ENCODE data around the gene HES3.
A peak's percentile ranks its signal among the peaks of the same experiment; 100 is the strongest.
"Not testable (repeated sequence)": the region's sequence is repeated elsewhere in the genome, so short reads cannot be mapped to it uniquely, and the experiment has no call there.

HES3 gene

GRCh38 chr1:6243993-6244392 lies at the start of gene HES3:
Gene HES3, plus strand, starts transcription at chr1:6244179. Its CDS starts 187 bp downstream, at chr1:6244366.
- FAIRE-seq = no peak

GRCh38 chr1:6197746-6198427 lies 46.1 kb upstream of the HES3 start:
- no peak for FAIRE-seq

- FAIRE-seq = no peak
These were observed 45.2 kb upstream of the HES3 start for GRCh38 chr1:6198646-6199297.

GRCh38 chr1:6199298-6200187 lies 44.4 kb upstream of the HES3 start, which contains the start of gene RPL22:
Gene RPL22, minus strand, starts transcription at chr1:6199595. Its CDS starts 22 bp downstream, at chr1:6199573.
- peak; percentile 80 for FAIRE-seq

- no peak for FAIRE-seq
These were observed 43.7 kb upstream of the HES3 start for GRCh38 chr1:6200188-6200809.

- no peak for FAIRE-seq
These were observed 41.7 kb upstream of the HES3 start for GRCh38 chr1:6202256-6202655.

GRCh38 chr1:6205849-6206519 lies 38.0 kb upstream of the HES3 start, which contains the start of gene RNF207:
Gene RNF207, plus strand, starts transcription at chr1:6206119. Its CDS starts 417 bp downstream, at chr1:6206536.
- no peak for FAIRE-seq

GRCh38 chr1:6206520-6206855 lies 37.5 kb upstream of the HES3 start:
- FAIRE-seq = no peak

- no peak for FAIRE-seq
These were observed 36.7 kb upstream of the HES3 start for GRCh38 chr1:6207075-6207885.

- no peak for FAIRE-seq
These were observed 36.1 kb upstream of the HES3 start for GRCh38 chr1:6207921-6208320.

GRCh38 chr1:6208723-6209660 lies 35.0 kb upstream of the HES3 start:
- no peak for FAIRE-seq

GRCh38 chr1:6209661-6210580 lies 34.1 kb upstream of the HES3 start:
- no peak for FAIRE-seq

- FAIRE-seq = no peak
These were observed 33.2 kb upstream of the HES3 start for GRCh38 chr1:6210591-6211355.

- FAIRE-seq = no peak
These were observed 32.2 kb upstream of the HES3 start for GRCh38 chr1:6211731-6212130.

- no peak for FAIRE-seq
These were observed 31.6 kb upstream of the HES3 start for GRCh38 chr1:6212193-6212959.

- FAIRE-seq = no peak
These were observed 25.4 kb upstream of the HES3 start for GRCh38 chr1:6218375-6219164.

- FAIRE-seq = not testable (repeated sequence)
These were observed 24.3 kb upstream of the HES3 start for GRCh38 chr1:6219641-6220040.
